ENCODE measurements around the gene CACNA2D3. TPM values are rescaled to one million over a fixed set of nuclear protein-coding genes. Genes with fewer than 3 reads are reported as not detected.

Gene CACNA2D3
- total RNA-seq, 1 donor from 2014 or later, result not detected

- Mint-ChIP-seq H3K27me3 (ENCODE audit: insufficient read depth, low read depth) (peaks cover 4% of the 10 kb centered on the region), H3K27ac (no peak overlapping the region), H3K36me3 (no peaks in the 10 kb centered on the region), H3K4me3 (no peak overlapping the region), H3K9me3 (no peaks in the 10 kb centered on the region), H3K4me1 (no peaks in the 10 kb centered on the region)
- no peak for DNase-seq (ENCODE audit: low spot score)
- Histone ChIP-seq H3K36me3 (no peaks in the 10 kb centered on the region), H3K9ac (no peak overlapping the region), H3K4me3 (no peak overlapping the region), H2AFZ (replicated peaks) (no peak overlapping the region), H3K4me2 (no peak overlapping the region), H3K4me1 (no peaks in the 10 kb centered on the region), H3K79me2 (ENCODE audit: low read depth) (no peaks in the 10 kb centered on the region), H3K27ac (no peak overlapping the region), H3K27me3 (no peaks in the 10 kb centered on the region), H3K9me3 (ENCODE audit: low read depth) (no peaks in the 10 kb centered on the region), H4K20me1 (ENCODE audit: low read depth) (no peaks in the 10 kb centered on the region), H3F3A (ENCODE audit: low read depth) (no peaks in the 10 kb centered on the region)
- no peak for TF ChIP-seq EZH2 (IDR thresholded peaks at IDR 0.05)
Measured at GRCh38 chr3:54164192-54164975, 42.0 kb downstream of the CACNA2D3 start.

GRCh38 chr3:54165865-54166264 is 43.5 kb downstream of the CACNA2D3 start:
- H4K20me1 ChIP-seq (ENCODE audit: low read depth), result no peaks in the 10 kb centered on the region
- no peaks in the 10 kb centered on the region for H3K27me3 ChIP-seq
- H2AFZ ChIP-seq (replicated peaks), result no peak overlapping the region
- no peaks in the 10 kb centered on the region for H3K36me3 ChIP-seq
- no peaks in the 10 kb centered on the region for H3K79me2 ChIP-seq (ENCODE audit: low read depth)
- Mint-ChIP-seq H3K27me3 (ENCODE audit: insufficient read depth, low read depth) (peaks cover 2% of the 10 kb centered on the region), H3K4me3 (no peak overlapping the region), H3K9me3 (no peaks in the 10 kb centered on the region), H3K27ac (no peak overlapping the region), H3K4me1 (no peaks in the 10 kb centered on the region), H3K36me3 (no peaks in the 10 kb centered on the region)
- no peak overlapping the region for H3K4me3 ChIP-seq
- no peak overlapping the region for H3K4me2 ChIP-seq
- TF ChIP-seq CTCF (IDR thresholded peaks at IDR 0.05) (no peak), EZH2 (IDR thresholded peaks at IDR 0.05) (no peak), EZH2phosphoT487 (IDR thresholded peaks at IDR 0.05) (no peak)
- no peaks in the 10 kb centered on the region for H3K9me3 ChIP-seq (ENCODE audit: low read depth)
- H3K9ac ChIP-seq, result no peak overlapping the region
- no peak for DNase-seq (ENCODE audit: low spot score)
- no peak overlapping the region for H3K27ac ChIP-seq
- no peaks in the 10 kb centered on the region for H3K4me1 ChIP-seq
- no peaks in the 10 kb centered on the region for H3F3A ChIP-seq (ENCODE audit: low read depth)

GRCh38 chr3:54167999-54168398 is 45.6 kb downstream of the CACNA2D3 start:
- peaks cover 2% of the 10 kb centered on the region for H3K27me3 Mint-ChIP-seq (ENCODE audit: insufficient read depth, low read depth)
- H3F3A ChIP-seq (ENCODE audit: low read depth), result no peaks in the 10 kb centered on the region
- DNase-seq (ENCODE audit: low spot score), result no peak
- no peak overlapping the region for H3K9ac ChIP-seq
- H3K4me3 ChIP-seq, result no peak overlapping the region
- no peaks in the 10 kb centered on the region for H3K9me3 ChIP-seq (ENCODE audit: low read depth)
- H3K4me1 Mint-ChIP-seq, result no peaks in the 10 kb centered on the region
- H3K4me2 ChIP-seq, result no peak overlapping the region
- H3K27ac ChIP-seq, result no peak overlapping the region
- no peaks in the 10 kb centered on the region for H4K20me1 ChIP-seq (ENCODE audit: low read depth)
- H3K4me1 ChIP-seq, result no peaks in the 10 kb centered on the region
- H3K4me3 Mint-ChIP-seq, result no peak overlapping the region
- no peaks in the 10 kb centered on the region for H3K79me2 ChIP-seq (ENCODE audit: low read depth)
- no peak overlapping the region for H2AFZ ChIP-seq (replicated peaks)
- no peak overlapping the region for H3K27ac Mint-ChIP-seq
- TF ChIP-seq EZH2 (IDR thresholded peaks at IDR 0.05) (no peak), CTCF (IDR thresholded peaks at IDR 0.05) (no peak), EZH2phosphoT487 (IDR thresholded peaks at IDR 0.05) (no peak)
- no peaks in the 10 kb centered on the region for H3K36me3 Mint-ChIP-seq
- no peaks in the 10 kb centered on the region for H3K27me3 ChIP-seq
- H3K36me3 ChIP-seq, result no peaks in the 10 kb centered on the region
- H3K9me3 Mint-ChIP-seq, result no peaks in the 10 kb centered on the region

- Histone ChIP-seq H3K9ac (no peak overlapping the region), H3K27me3 (no peaks in the 10 kb centered on the region), H3K27ac (no peak overlapping the region), H3K4me1 (no peaks in the 10 kb centered on the region), H3K4me3 (no peak overlapping the region), H3K36me3 (no peaks in the 10 kb centered on the region), H3F3A (ENCODE audit: low read depth) (no peaks in the 10 kb centered on the region), H4K20me1 (ENCODE audit: low read depth) (no peaks in the 10 kb centered on the region), H3K9me3 (ENCODE audit: low read depth) (no peaks in the 10 kb centered on the region), H3K4me2 (no peak overlapping the region), H2AFZ (replicated peaks) (no peak overlapping the region), H3K79me2 (ENCODE audit: low read depth) (no peaks in the 10 kb centered on the region)
- no peak overlapping the region for H3K4me3 Mint-ChIP-seq
- peaks cover 2% of the 10 kb centered on the region for H3K27me3 Mint-ChIP-seq (ENCODE audit: insufficient read depth, low read depth)
- H3K27ac Mint-ChIP-seq, result no peak overlapping the region
- H3K9me3 Mint-ChIP-seq, result no peaks in the 10 kb centered on the region
- DNase-seq (ENCODE audit: low spot score), result no peak
- H3K4me1 Mint-ChIP-seq, result no peaks in the 10 kb centered on the region
- no peak for TF ChIP-seq EZH2phosphoT487 (IDR thresholded peaks at IDR 0.05)
- TF ChIP-seq EZH2 (IDR thresholded peaks at IDR 0.05), result no peak
- no peak for TF ChIP-seq CTCF (IDR thresholded peaks at IDR 0.05)
- H3K36me3 Mint-ChIP-seq, result no peaks in the 10 kb centered on the region
Measured at GRCh38 chr3:54168451-54168850, 46.1 kb downstream of the CACNA2D3 start.
